Panc1 (cell line): ENCODE measurements around the gene ALK.

ENCODE experiments used
- CTCF ChIP-seq: fragments of 450-650 bp; IDR thresholded peaks from 2 replicates; pipeline ENCODE4 v1.5.1; 2017; ENCODE audit warnings: mild to moderate bottlenecking
- POLR2AphosphoS5 ChIP-seq: IDR thresholded peaks from 2 replicates; pipeline ENCODE4 v1.6.1; 2012; ENCODE audit warnings: mild to moderate bottlenecking, low read depth, low read length, moderate library complexity
- SIN3A ChIP-seq: IDR thresholded peaks from 2 replicates; pipeline ENCODE4 v1.6.1; 2012; ENCODE audit warnings: low read depth, mild to moderate bottlenecking, low read length, moderate library complexity, borderline replicate concordance; ENCODE audit not compliant: insufficient read depth
- TCF7L2 ChIP-seq: IDR thresholded peaks from 2 replicates; pipeline ENCODE4 v1.6.1; 2011; ENCODE audit warnings: mild to moderate bottlenecking, low read depth, low read length, inconsistent platforms

DNA sequence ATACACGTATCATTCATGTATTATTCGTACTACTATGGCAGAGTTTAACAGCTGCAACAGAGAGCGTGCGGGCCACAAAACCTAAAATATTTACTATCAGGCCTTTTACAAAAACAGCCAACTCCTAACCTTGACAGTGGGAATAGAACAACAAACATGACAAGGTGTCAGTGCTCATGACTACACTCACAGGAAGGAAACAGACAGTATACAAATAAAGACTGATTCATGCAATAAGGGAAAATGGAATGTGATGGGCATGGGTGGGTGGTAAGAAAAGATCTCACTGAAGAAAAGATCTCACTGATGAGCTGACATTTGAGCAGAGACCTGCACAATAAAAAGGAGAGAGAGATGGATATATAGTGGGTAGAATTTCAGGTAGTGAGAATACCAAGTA, 347.8 kb downstream of the ALK start:
- TF ChIP-seq POLR2AphosphoS5 (no peak), CTCF (no peak), TCF7L2 (no peak), SIN3A (no peak)
